ENCODE data around the gene JAKMIP1.

DNA sequence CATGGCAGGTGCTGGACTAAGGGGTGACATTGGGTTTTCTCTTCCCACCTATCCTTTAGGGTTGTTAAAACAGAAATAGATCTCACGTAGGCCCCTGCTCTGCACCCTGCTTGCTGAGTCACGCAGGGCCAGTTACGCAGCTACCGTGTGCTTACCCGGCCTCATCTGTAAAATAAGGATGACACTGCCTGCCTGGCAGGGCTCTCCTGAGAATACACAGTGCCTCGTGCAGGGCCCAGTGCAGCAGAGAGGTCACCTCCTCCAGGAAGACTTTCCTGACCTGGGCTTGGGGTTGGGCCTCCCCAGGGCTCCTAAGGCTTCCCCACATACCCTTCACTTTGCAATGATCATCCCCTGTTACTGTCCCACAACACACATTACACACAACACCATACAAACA, 33.6 kb upstream of the JAKMIP1 start:
- no peak for TF ChIP-seq KDM4B (CRISPR knock-in tag; IDR thresholded peaks at IDR 0.05)
- no peak for TF ChIP-seq EZH2 (conservative IDR thresholded peaks at IDR 0.05; ENCODE audit: low read depth, low read length)
- TF ChIP-seq FOXM1 (CRISPR knock-in tag; IDR thresholded peaks at IDR 0.05): no peak
- TF ChIP-seq HNF4A (CRISPR knock-in tag; IDR thresholded peaks at IDR 0.05): no peak
- TF ChIP-seq MED8 (CRISPR knock-in tag; IDR thresholded peaks at IDR 0.05; ENCODE audit: insufficient replicate concordance): no peak
- TF ChIP-seq, protein P1, sequence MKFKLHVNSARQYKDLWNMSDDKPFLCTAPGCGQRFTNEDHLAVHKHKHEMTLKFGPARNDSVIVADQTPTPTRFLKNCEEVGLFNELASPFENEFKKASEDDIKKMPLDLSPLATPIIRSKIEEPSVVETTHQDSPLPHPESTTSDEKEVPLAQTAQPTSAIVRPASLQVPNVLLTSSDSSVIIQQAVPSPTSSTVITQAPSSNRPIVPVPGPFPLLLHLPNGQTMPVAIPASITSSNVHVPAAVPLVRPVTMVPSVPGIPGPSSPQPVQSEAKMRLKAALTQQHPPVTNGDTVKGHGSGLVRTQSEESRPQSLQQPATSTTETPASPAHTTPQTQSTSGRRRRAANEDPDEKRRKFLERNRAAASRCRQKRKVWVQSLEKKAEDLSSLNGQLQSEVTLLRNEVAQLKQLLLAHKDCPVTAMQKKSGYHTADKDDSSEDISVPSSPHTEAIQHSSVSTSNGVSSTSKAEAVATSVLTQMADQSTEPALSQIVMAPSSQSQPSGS (CRISPR knock-in tag; IDR thresholded peaks at IDR 0.05): no peak
- TF ChIP-seq ETV6 (CRISPR knock-in tag; conservative IDR thresholded peaks at IDR 0.05): no peak
- no peak for TF ChIP-seq ELF1 (CRISPR knock-in tag; IDR thresholded peaks at IDR 0.05)
